ENCODE measurements around the gene EPHA1.
"Not testable (repeated sequence)": the region's sequence is repeated elsewhere in the genome, so short reads cannot be mapped to it uniquely, and the experiment has no call there.

EPHA1 gene

GRCh38 chr7:143401265-143401664 is 7.4 kb downstream of the EPHA1 start:
- no peak for FAIRE-seq

DNA sequence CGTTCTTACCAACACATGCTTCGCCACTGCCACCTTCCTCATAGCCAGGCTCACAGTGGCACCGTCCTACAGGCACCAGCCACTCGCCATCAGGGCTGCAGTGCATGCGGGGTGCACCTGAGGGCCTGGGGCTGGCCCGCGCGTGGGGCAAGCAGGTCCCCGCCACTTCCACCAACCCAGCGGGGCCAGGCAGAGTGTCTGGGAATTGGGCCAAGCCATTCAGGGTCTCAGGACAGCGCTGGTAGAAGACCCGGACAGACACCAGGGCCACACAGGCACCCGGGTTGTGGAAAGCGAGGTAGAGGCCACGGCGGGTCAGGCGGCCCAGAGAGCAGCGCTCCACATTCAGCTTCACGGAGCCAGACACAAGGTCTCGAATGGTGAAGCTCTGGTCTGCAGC is 9.0 kb downstream of the EPHA1 start:
- no peak for FAIRE-seq

GRCh38 chr7:143399151-143399550 is 9.5 kb downstream of the EPHA1 start:
- FAIRE-seq = no peak

GRCh38 chr7:143398616-143399015 is 10.0 kb downstream of the EPHA1 start:
- FAIRE-seq = no peak

DNA sequence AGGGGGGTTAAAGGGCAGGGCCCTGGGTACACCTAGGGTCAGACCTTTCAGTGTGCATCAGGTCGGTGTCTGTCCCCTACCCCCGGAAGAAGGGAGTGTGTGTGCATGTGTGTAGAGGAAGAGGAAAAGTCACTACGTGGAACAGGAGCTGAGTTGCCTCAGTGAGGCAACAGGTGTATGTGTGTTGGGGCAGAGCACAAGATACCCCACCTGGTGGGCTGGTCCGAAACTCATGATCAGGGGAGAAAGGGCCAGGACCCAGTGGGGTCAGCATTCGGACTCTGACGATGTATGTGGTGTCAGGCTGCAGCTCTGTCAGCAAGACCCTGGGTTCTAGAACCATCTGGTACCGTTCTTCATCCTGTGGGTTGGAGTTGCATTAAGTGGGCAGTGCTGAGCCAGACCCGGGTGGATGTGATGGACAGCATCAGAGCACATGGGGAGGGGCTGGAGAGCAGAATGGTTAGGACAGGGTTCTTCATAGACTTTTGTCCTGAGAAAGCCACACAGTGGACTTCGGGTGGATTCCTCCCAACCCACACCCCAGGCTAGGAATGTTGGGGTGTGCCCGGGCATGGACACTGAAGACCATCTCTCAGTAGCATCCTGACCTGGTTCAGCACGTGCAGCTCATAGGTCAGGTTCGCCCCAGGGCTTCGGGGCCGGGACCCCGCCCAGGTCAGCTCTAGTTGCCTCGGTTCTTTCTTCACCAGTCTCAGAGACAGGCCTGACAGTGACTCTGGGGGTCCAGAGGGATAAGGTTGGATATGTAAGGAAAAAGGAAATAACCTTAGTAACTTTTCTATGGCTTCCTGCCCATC is 10.7 kb downstream of the EPHA1 start:
- FAIRE-seq = no peak

- FAIRE-seq = no peak
Measured at GRCh38 chr7:143396625-143397556, 11.8 kb downstream of the EPHA1 start.

- no peak for FAIRE-seq
Measured at GRCh38 chr7:143396182-143396581, 12.5 kb downstream of the EPHA1 start.

- no peak for FAIRE-seq
Measured at GRCh38 chr7:143395187-143396149, 13.2 kb downstream of the EPHA1 start.

GRCh38 chr7:143394777-143395176 is 13.9 kb downstream of the EPHA1 start:
- FAIRE-seq = no peak

GRCh38 chr7:143394068-143394467 is 14.6 kb downstream of the EPHA1 start:
- FAIRE-seq = no peak

DNA sequence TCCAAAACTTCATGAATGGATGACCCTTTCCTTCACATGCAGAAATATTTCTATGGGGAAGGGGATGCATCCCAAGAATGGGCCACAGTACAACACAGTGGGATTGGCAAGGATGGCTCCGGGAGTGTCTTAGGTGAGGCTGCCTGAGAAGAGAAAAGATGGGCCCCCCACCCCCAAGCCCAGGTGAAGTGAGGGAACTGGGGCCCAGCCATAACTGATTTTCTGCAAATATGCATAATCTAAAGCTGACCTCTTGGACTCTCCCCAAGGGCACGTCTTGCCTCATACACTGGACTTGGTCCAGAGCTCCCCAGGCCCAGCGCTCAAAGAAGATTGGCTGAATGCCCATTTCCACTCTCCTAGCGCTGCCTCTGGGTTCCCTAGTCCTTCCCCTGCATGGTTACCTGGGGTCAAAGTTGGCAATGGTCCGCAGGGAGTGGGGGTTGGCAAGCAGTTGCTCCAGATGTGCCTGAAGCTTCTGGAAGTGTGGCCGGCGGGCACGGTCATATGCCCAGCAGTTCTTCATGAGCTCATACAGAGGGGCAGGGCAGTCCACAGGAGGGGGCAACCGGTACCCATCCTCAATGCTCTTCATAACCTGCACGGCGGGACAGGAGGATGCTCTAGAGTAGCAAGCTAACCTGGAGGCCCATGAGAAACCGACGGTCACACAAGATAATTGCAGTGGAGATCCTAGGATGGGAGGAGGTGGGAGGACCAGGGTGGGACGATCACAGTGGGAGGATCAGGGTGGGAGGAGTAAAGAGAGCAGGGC is 15.2 kb downstream of the EPHA1 start:
- FAIRE-seq = no peak

- no peak for FAIRE-seq
Measured at GRCh38 chr7:143392875-143393266, 15.8 kb downstream of the EPHA1 start.

DNA sequence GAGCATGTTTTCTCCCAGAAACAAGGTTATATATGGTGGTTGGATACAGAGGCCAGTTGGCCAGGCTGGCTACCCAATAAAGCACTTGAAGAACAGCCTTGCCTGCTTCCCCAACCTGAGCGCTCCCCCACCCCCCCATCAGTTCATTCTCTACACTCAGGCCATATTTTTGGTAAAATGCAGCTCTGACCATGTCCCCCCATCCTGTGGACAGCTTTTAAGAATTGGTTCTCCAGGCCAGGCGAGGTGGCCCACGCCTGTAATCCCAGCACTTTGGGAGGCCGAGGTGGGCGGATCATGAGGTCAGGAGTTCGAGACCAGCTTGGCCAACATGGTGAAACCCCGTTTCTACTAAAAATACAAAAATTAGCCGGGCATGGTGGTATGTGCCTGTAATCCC is 16.2 kb downstream of the EPHA1 start:
- FAIRE-seq = not testable (repeated sequence)

- FAIRE-seq = no peak
Measured at GRCh38 chr7:143391462-143392404, 16.9 kb downstream of the EPHA1 start.

- no peak for FAIRE-seq
Measured at GRCh38 chr7:143390773-143391317, 17.8 kb downstream of the EPHA1 start.

GRCh38 chr7:143390104-143390772 is 18.4 kb downstream of the EPHA1 start:
- no peak for FAIRE-seq

DNA sequence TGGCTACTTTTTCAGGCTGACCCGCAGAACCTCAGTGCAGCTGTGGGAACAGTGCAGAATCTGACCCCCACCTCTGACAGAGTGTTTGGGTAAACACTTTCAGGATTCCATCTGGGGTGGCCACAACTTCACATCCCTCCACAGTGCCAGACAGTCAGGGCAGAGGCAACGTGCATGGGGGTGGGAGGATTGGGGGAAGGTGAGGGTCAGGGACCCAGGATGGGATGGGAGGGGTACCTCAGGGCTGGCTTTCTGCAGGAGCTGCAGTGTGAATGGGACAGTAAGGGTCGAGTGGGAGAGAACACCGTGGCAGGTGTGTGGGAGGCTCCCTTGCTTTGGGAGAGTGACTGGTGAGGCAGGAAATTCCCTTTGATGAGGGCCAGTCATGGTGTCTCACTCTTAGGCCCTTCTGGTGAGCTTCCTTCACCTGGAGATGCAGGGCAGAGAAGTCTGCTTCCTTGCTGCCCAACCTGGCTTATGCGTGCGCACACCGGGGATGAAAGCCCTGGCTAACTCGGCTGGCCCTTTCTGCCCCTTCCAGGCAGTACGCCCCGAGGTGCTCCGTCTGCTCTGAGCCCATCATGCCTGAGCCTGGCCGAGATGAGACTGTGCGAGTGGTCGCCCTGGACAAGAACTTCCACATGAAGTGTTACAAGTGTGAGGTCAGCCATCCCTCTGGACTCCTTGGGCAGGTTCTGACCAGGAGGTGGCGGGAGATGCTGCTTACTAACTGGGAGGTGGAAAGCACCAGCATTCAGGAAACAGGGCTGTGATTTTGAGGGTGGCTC is 19.1 kb downstream of the EPHA1 start:
- FAIRE-seq = no peak

DNA sequence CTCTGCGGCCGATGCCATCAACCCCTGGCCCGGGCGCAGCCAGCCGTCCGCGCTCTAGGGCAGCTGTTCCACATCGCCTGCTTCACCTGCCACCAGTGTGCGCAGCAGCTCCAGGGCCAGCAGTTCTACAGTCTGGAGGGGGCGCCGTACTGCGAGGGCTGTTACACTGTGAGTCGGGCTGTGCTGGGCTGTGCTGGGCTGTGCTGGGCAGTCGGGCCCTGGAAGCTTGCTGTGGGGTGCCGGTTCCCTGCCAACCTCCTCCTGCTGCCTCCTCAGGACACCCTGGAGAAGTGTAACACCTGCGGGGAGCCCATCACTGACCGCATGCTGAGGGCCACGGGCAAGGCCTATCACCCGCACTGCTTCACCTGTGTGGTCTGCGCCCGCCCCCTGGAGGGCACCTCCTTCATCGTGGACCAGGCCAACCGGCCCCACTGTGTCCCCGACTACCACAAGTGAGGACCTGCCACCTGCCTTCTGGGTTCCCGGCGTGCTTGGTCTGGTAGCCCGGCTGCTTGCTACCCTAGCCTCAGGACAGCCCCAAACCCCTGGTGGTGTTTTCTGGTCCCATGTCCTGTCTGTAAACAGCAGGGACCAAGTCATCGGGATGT is 20.1 kb downstream of the EPHA1 start:
- no peak for FAIRE-seq
